Transverse colon (tissue), 4 donors: ENCODE results near the gene TMEM138. TPM values are rescaled to one million over a fixed set of nuclear protein-coding genes. Genes with fewer than 3 reads are reported as not detected.

Experiments used
- DNase-seq: peaks from one replicate; pipeline ENCODE4 v3.0.0-alpha.2; 2019
- H3K27ac ChIP-seq, 4 donors: fragments of 200-600 bp; sonication (generic); 2 replicates each; pipeline ENCODE4 v1.5.1; 2016 to 2018; ENCODE audit warnings: inconsistent platforms in 4 of 4
- H3K27me3 ChIP-seq: fragments of 200-600 bp; sonication (generic); 2 replicates; pipeline ENCODE4 v1.5.1; 2017; ENCODE audit warnings: inconsistent platforms
- H3K36me3 ChIP-seq, 4 donors: fragments of 200-600 bp; sonication (generic); 2 replicates each; pipeline ENCODE4 v1.5.1; 2017 to 2019; ENCODE audit warnings: inconsistent platforms in 4 of 4
- H3K4me1 ChIP-seq, 4 donors: fragments of 200-600 bp; sonication (generic); 2 replicates each; pipeline ENCODE4 v1.5.1; 2017 to 2020; ENCODE audit warnings: inconsistent platforms in 4 of 4
- H3K4me3 ChIP-seq, 4 donors: fragments of 200-600 bp; sonication (generic); 1 replicate in 1 of 4; 2 replicates in 3 of 4; pipeline versions ENCODE4 v1.5.1 to v1.6.1; 2017 to 2019; ENCODE audit warnings: inconsistent platforms in 4 of 4
- H3K9me3 ChIP-seq, 2 donors: fragments of 200-600 bp; sonication (generic); 2 replicates each; pipeline ENCODE4 v1.5.1; 2017 to 2019; ENCODE audit warnings: inconsistent platforms in 2 of 2
- CTCF ChIP-seq, 5 experiments: fragments of 200-600 bp in 3 of 5; fragments of 450-650 bp in 2 of 5; sonication (generic) in 3 of 5; IDR thresholded peaks; 1 replicate in 2 of 5; 2 replicates in 3 of 5; pipeline ENCODE4 v1.5.1; 2016 to 2017; ENCODE audit warnings: antibody characterized with exemption in 5 of 5, inconsistent platforms in 3 of 5, mild to moderate bottlenecking in 2 of 5, moderate library complexity in 1 of 5
- EP300 ChIP-seq: sonication (generic); formaldehyde crosslinking; IDR thresholded peaks from one replicate; pipeline ENCODE4 v1.6.1; 2017; ENCODE audit warnings: antibody characterized with exemption, low read depth
- POLR2A ChIP-seq: fragments of 450-650 bp; IDR thresholded peaks from one replicate; pipeline ENCODE4 v1.6.1; 2016; ENCODE audit warnings: antibody characterized with exemption, mild to moderate bottlenecking, moderate library complexity
- POLR2AphosphoS5 ChIP-seq, 3 donors: sonication (generic); formaldehyde crosslinking; IDR thresholded peaks; one replicate each; pipeline ENCODE4 v1.6.1; 2016; ENCODE audit warnings: antibody characterized with exemption in 3 of 3
- WGBS, 2 donors: methylation state at CpG; one replicate each; pipeline ENCODE4 v1.1.5; 2018; ENCODE audit warnings: low coverage in 1 of 2; 5-methylcytosine and 5-hydroxymethylcytosine counted together
- in situ Hi-C, 4 donors: fragments of 200-750 bp; cut with MboI; loops; one replicate each; pipeline versions ENCODE4 v1.15.0 to v1.15.1; 2017; ENCODE audit warnings: low sequenced_read_pairs in 3 of 4, low pct_ligation_motif_present in 1 of 4, low pct_unique_long_range_greater_than_20kb in 1 of 4
- intact Hi-C: fragments of 100-400 bp; cut with DNase I; formaldehyde crosslinking; loops from one replicate; pipeline ENCODE4 v1.15.1; 2023; ENCODE audit warnings: low total_unique reads
- total RNA-seq, 4 donors: library from RNA; depleted of rRNA; stranded (reverse); fragments of >200 nt; gene quantifications; one replicate each; pipeline ENCODE4 v1.1.0, GENCODE V29; 2016

Gene TMEM138
- 10 to 100 TPM; 27.9 to 51.6 (median 35.6) TPM for total RNA-seq

DNA sequence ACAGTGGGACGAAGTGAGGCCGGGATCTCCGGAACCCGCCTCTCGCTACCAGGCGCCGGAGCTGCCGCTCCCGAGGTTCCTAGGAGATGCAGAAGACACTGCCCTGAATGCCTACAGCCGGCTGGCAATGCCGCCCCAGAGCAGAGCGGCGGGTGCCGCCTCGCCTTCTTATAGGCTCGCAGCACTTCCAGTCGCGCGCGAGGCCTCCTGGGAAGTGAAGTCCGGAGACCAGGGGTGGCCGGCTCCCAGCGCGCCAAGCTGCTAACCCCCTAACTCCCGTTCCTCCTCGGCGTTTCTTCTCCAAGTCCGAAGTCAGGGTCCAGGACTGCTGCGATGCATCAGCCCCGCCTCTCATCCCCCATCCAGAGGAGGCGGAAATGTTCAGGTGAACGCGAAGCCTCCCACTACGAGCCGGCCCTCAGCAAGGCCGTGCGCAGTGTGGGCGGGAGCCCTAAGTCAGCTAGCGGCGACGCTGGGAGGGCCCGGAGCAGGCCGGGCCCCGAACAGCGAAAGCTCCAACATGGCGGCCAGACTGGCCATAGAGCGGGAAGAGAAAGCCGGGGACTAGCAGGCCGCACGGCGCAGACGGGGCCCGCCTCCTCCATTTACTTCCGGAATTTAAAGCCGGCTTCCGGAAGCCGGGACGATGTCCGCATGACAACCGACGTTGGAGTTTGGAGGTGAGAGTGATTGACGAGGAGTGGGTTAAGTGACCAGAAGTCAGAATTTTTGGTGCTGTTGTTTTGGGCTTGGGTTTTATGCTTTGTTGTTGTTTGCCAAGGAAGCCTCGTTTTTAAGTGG is at the start of gene TMEM138, which contains the start of gene CYB561A3:
TSS of gene TMEM138 (plus strand) at position 634 of the 801 bp plus-strand sequence. CDS start 2,017 bp downstream, outside the sequence.
TSS of gene CYB561A3 (minus strand) at position 142 of the 801 bp plus-strand sequence. CDS start 5,169 bp downstream, outside the sequence.
- H3K27ac ChIP-seq = peak within 1 kb of the TSS; percentile 95 to 98 (median 97)
- WGBS, 2 donors = 0 to 3% methylated on average over 7 to 42 of the region's 63 CpGs
- no peaks in the 10 kb centered on the region for H3K27me3 ChIP-seq
- TF ChIP-seq EP300 = no peak
- TF ChIP-seq POLR2AphosphoS5 (IDR thresholded peaks at IDR 0.05) = peak; percentile 94 to 99 (median 98)
- no peak for TF ChIP-seq CTCF (IDR thresholded peaks at IDR 0.05)
- peak; percentile 98 for TF ChIP-seq POLR2A
- DNase-seq = peak; percentile 93
- in situ Hi-C loops (no loop called here), intact Hi-C loops (no loop called here)
- H3K9me3 ChIP-seq = no peaks in the 10 kb centered on the region
- H3K36me3 ChIP-seq = peaks cover 0 to 26% (median 10%) of the 10 kb centered on the region in 4 donors
- peak within 1 kb of the TSS; percentile 63 to 90 (median 69) for H3K4me3 ChIP-seq
- peaks cover 8 to 53% (median 40%) of the 10 kb centered on the region in 4 donors for H3K4me1 ChIP-seq

DNA sequence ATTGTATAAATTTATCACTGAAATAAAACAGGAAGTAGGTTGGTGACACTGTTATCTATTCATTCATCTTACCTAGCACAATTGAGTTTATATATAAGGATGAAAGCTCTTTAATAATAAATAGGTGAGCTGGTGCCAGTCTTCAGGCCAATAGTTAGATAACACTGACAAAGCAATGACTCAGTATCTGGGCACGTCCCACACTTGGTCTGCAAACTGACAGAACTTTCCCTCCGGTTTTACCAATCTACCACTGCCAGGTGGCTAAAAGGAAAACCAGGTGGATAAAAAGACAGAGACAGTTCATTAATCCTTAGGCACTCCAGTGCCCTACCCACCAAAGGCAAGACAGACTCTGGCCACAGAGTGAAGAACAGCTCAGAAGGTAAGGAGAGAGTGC is 46.9 kb upstream of the TMEM138 start:
- no peak for TF ChIP-seq POLR2AphosphoS5 (IDR thresholded peaks at IDR 0.05)
- TF ChIP-seq POLR2A = no peak
- TF ChIP-seq CTCF (IDR thresholded peaks at IDR 0.05) = no peak
- TF ChIP-seq EP300 = no peak
- no peaks in the 10 kb centered on the region for H3K27me3 ChIP-seq
- no peaks in the 10 kb centered on the region for H3K4me1 ChIP-seq
- H3K4me3 ChIP-seq = no peak overlapping the region
- in situ Hi-C loops = no loop called here
- intact Hi-C loops = no loop called here
- DNase-seq = no peak
- H3K27ac ChIP-seq = no peak overlapping the region
- H3K36me3 ChIP-seq = peaks cover 0 to 86% (median 33%) of the 10 kb centered on the region in 4 donors
- WGBS, 2 donors = 91% methylated on average over 2 of the region's 2 CpGs; no CpG with 5 or more reads in 1 of the 2 donors
- no peaks in the 10 kb centered on the region for H3K9me3 ChIP-seq

- H3K27ac ChIP-seq = no peak overlapping the region
- in situ Hi-C loops = loop anchor here in 1 of 4 donors (25.0 kb wide), 1 partner anchor 489 kb away; the partner anchor contains the start of gene CCDC86
- TF ChIP-seq POLR2A = no peak
- no peak for TF ChIP-seq POLR2AphosphoS5 (IDR thresholded peaks at IDR 0.05)
- no peak for TF ChIP-seq CTCF (IDR thresholded peaks at IDR 0.05)
- TF ChIP-seq EP300 = no peak
- peaks cover 0 to 3% (median 0%) of the 10 kb centered on the region in 4 donors for H3K4me1 ChIP-seq
- H3K27me3 ChIP-seq = no peaks in the 10 kb centered on the region
- intact Hi-C loops = no loop called here
- WGBS, 2 donors = 73 to 100% methylated on average over 1 to 2 of the region's 2 CpGs
- H3K36me3 ChIP-seq = peaks cover 0 to 76% (median 36%) of the 10 kb centered on the region in 4 donors
- H3K4me3 ChIP-seq = no peak overlapping the region
- DNase-seq = no peak
- no peaks in the 10 kb centered on the region for H3K9me3 ChIP-seq
Observed at GRCh38 chr11:61325649-61326414, 36.3 kb upstream of the TMEM138 start.

GRCh38 chr11:61327669-61328071 is 34.5 kb upstream of the TMEM138 start:
- intact Hi-C loops (no loop called here), in situ Hi-C loops (loop anchor here in 1 of 4 donors (25.0 kb wide), 1 partner anchor 490 kb away; the partner anchor contains the start of gene CCDC86)
- Histone ChIP-seq H3K4me1 (peaks cover 10 to 19% (median 13%) of the 10 kb centered on the region in 4 donors), H3K9me3 (no peaks in the 10 kb centered on the region), H3K4me3 (no peak overlapping the region), H3K27ac (no peak overlapping the region), H3K36me3 (peaks cover 0 to 59% (median 27%) of the 10 kb centered on the region in 4 donors), H3K27me3 (no peaks in the 10 kb centered on the region)
- DNase-seq = no peak
- TF ChIP-seq CTCF (IDR thresholded peaks at IDR 0.05) (no peak), EP300 (no peak), POLR2AphosphoS5 (IDR thresholded peaks at IDR 0.05) (no peak), POLR2A (no peak)
